WTC11 (cell line): Measurements from ENCODE around the gene CCDC12. TPM values are rescaled to one million over a fixed set of nuclear protein-coding genes. Genes with fewer than 3 reads are reported as not detected.
A peak's percentile ranks its signal among the peaks of the same experiment; 100 is the strongest.

Experiments used
- ATAC-seq: fragments of 200-7000 bp; cut with Tn5 transposase; 2 replicates; pipeline ENCODE4 v1.10.0; 2021; ENCODE audit warnings: mild to moderate bottlenecking, moderate library complexity
- CTCF ChIA-PET: fragments of 300-600 bp; sonication (Branson Sonifier 250); formaldehyde crosslinking; loops from one replicate; lab custom pipeline; 2021; ENCODE audit warnings: antibody characterized with exemption; lab: Charles Lee
- POLR2A ChIA-PET: fragments of 350-600 bp; sonication (Branson Sonifier 250); formaldehyde crosslinking; loops from one replicate; lab custom pipeline; 2021; ENCODE audit warnings: antibody characterized with exemption; lab: Charles Lee
- DNase-seq: peaks from one replicate; pipeline ENCODE4 v3.0.0; 2021; ENCODE audit warnings: low spot score
- H3K27ac Mint-ChIP-seq: 2 replicates; pipeline ENCODE4 v1.8.0; 2021; ENCODE audit warnings: mixed read lengths
- H3K27me3 Mint-ChIP-seq: 2 replicates; pipeline ENCODE4 v1.8.0; 2021; ENCODE audit warnings: low read depth, mild to moderate bottlenecking, moderate library complexity, mixed read lengths
- H3K36me3 Mint-ChIP-seq: 2 replicates; pipeline ENCODE4 v1.8.0; 2021; ENCODE audit warnings: mixed read lengths
- H3K4me1 Mint-ChIP-seq: 2 replicates; pipeline ENCODE4 v1.8.0; 2022; ENCODE audit warnings: mixed read lengths
- H3K4me3 Mint-ChIP-seq: 2 replicates; pipeline ENCODE4 v1.8.0; 2021; ENCODE audit warnings: mild to moderate bottlenecking, moderate library complexity, mixed read lengths
- H3K9me3 Mint-ChIP-seq: 2 replicates; pipeline ENCODE4 v1.8.0; 2021; ENCODE audit warnings: mixed read lengths
- FOXP1 ChIP-seq: sonication (generic); formaldehyde crosslinking; IDR thresholded peaks from 2 replicates; pipeline ENCODE4 v1.8.0; 2022; ENCODE audit warnings: missing genetic modification reagents, mild to moderate bottlenecking, moderate library complexity, borderline replicate concordance
- KAT7 ChIP-seq: sonication (generic); formaldehyde crosslinking; IDR thresholded peaks from 2 replicates; pipeline ENCODE4 v1.8.1; 2023; ENCODE audit warnings: missing genetic modification reagents, mild to moderate bottlenecking, borderline replicate concordance
- MYBL2 ChIP-seq: sonication (generic); formaldehyde crosslinking; IDR thresholded peaks from 2 replicates; pipeline ENCODE4 v1.8.1; 2023; ENCODE audit warnings: mild to moderate bottlenecking, moderate library complexity, missing genetic modification reagents
- NFE2L1 ChIP-seq: sonication (generic); formaldehyde crosslinking; IDR thresholded peaks from 2 replicates; pipeline ENCODE4 v1.8.1; 2023; ENCODE audit warnings: missing genetic modification reagents
- TCF7 ChIP-seq: sonication (generic); formaldehyde crosslinking; IDR thresholded peaks from 2 replicates; pipeline ENCODE4 v1.8.0; 2022; ENCODE audit warnings: mild to moderate bottlenecking, low read depth, missing genetic modification reagents, moderate library complexity
- TEAD4 ChIP-seq: sonication (generic); formaldehyde crosslinking; IDR thresholded peaks from 2 replicates; pipeline ENCODE4 v1.8.0; 2022; ENCODE audit warnings: mild to moderate bottlenecking, missing genetic modification reagents
- ZNF423 ChIP-seq: fragments of 250-450 bp; sonication (Bioruptor Pico); IDR thresholded peaks from 2 replicates; pipeline ENCODE4 v2.1.2; 2022; ENCODE audit warnings: mild to moderate bottlenecking, moderate library complexity
- total RNA-seq: library from RNA; stranded (reverse); gene quantifications from 3 replicates; pipeline ENCODE4 v1.2.3, GENCODE V29; 2021
- TF ChIP-seq, protein P1 (sequence below): sonication (generic); formaldehyde crosslinking; IDR thresholded peaks from 2 replicates; pipeline ENCODE4 v1.8.1; 2023; ENCODE audit warnings: mild to moderate bottlenecking, missing genetic modification reagents
- TF ChIP-seq, protein P2 (sequence below): sonication (generic); formaldehyde crosslinking; IDR thresholded peaks from 2 replicates; pipeline ENCODE4 v1.8.1; 2023; ENCODE audit warnings: mild to moderate bottlenecking, missing genetic modification reagents, moderate library complexity
- TF ChIP-seq, protein P3 (sequence below): sonication (generic); formaldehyde crosslinking; IDR thresholded peaks from 2 replicates; pipeline ENCODE4 v1.8.1; 2023; ENCODE audit warnings: mild to moderate bottlenecking, missing genetic modification reagents, borderline replicate concordance
- TF ChIP-seq, protein P4 (sequence below): sonication (generic); formaldehyde crosslinking; IDR thresholded peaks from 2 replicates; pipeline ENCODE4 v1.8.1; 2023; ENCODE audit warnings: mild to moderate bottlenecking, moderate library complexity, missing genetic modification reagents

The CCDC12 gene
- total RNA-seq, 1 experiment from 2014 or later, result 59.1 TPM

DNA sequence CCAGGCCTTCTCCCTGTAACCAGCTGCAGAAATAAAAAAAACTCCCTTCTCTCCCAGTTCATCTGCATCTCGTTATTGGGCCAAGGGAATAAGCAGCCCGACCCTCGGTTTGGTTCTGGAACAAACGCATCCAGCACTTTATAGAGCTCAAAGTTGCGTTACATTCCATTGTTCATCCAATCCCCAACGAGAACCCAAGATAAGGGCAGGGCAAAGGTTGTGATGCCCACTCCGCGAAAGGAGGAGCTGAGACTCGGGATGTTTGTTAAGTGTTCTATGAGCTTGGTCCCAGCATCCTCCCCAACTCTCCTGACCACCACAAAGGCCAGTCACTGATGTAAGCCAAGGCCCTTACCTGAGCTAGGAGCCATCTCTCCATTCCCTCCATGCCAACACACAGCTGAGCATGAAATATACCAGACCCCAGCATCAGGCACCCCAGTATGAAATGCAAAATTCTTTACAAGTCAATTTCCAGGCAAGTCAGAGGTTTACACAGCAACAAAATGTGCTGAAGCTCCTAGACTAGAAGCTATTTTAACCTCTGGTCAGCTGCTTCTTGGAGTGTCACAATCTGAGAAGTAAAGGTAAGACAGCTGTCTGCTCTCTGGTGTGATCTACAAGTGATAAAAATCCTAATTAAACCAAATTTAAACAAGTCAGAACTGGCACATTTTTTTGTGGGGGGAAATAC, 17.9 kb downstream of the CCDC12 start (continued):
- no peak for TF ChIP-seq MYBL2
- TF ChIP-seq, protein P1, sequence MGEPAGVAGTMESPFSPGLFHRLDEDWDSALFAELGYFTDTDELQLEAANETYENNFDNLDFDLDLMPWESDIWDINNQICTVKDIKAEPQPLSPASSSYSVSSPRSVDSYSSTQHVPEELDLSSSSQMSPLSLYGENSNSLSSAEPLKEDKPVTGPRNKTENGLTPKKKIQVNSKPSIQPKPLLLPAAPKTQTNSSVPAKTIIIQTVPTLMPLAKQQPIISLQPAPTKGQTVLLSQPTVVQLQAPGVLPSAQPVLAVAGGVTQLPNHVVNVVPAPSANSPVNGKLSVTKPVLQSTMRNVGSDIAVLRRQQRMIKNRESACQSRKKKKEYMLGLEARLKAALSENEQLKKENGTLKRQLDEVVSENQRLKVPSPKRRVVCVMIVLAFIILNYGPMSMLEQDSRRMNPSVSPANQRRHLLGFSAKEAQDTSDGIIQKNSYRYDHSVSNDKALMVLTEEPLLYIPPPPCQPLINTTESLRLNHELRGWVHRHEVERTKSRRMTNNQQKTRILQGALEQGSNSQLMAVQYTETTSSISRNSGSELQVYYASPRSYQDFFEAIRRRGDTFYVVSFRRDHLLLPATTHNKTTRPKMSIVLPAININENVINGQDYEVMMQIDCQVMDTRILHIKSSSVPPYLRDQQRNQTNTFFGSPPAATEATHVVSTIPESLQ (CRISPR knock-in tag), result no peak
- TF ChIP-seq, protein P2, sequence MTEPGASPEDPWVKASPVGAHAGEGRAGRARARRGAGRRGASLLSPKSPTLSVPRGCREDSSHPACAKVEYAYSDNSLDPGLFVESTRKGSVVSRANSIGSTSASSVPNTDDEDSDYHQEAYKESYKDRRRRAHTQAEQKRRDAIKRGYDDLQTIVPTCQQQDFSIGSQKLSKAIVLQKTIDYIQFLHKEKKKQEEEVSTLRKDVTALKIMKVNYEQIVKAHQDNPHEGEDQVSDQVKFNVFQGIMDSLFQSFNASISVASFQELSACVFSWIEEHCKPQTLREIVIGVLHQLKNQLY (CRISPR knock-in tag), result no peak

DNA sequence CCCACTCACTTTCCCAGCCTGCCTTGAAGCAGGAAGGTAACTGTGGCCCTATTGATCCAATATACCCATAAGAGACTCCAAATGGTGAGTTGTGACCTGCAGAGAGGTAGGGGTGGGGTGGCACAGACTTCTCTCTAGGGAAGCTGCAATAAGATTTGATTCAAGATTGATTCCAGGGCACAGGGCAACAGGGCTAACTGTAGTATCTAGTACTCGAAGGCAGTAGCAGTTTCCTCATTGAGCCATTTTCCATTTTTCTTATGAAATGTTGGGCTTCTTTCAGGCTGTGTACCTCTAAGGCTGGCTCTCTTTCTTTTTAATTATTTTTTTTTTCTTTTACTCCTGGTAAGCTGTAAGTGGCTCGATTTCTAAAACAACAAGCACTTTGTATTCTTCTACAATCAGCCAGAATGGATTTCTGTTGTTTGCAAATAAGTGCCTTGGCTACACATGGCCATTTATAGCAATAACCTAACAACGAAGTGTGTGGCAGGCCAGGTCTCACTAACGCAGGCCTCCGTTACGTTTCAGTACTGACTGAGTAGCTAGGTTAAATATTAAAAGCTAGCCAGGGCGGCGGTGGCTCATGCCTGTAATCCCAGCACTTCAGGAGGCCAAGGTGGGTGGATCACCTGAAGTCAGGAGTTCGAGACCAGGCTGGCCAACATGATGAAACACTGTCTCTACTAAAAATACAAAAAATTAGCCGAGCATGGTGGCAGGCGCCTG, 19.3 kb downstream of the CCDC12 start:
- POLR2A ChIA-PET, result no interaction called here
- TF ChIP-seq ZNF423 (CRISPR knock-in tag) (no peak), FOXP1 (no peak)
- Mint-ChIP-seq H3K36me3 (no peaks in the 10 kb centered on the region), H3K27ac (no peak overlapping the region), H3K27me3 (no peaks in the 10 kb centered on the region), H3K4me1 (peaks cover 58% of the 10 kb centered on the region), H3K9me3 (no peaks in the 10 kb centered on the region), H3K4me3 (no peak overlapping the region)
- no peak for DNase-seq
- no peak for ATAC-seq
- CTCF ChIA-PET, result interaction anchor here (1.2 to 4.6 kb wide), 2 partner anchors 34 to 67 kb away, joined by 5 to 15 read pairs; no protein-coding TSS in a partner anchor

DNA sequence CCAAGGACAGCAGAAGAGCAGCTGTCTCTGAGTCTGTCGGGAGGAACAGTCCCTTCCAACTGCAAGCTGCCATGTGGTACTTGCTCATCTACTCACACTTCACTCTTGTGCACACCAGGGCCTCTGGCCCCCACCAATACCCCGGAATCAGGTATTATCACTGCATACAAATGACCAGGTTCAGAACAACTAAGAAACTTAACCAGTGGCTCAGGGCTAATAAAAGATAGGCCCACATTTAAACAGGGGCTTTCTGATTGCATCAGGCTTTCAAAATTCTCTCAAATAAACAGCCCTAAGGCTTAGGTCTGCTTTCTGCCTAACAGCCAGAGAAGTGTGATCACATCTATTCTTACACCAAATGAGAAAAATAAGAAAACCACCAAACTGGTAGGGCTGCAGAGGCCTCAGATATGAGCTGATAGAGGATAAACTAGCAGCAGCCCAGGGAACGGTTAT, 20.7 kb downstream of the CCDC12 start:
- no peaks in the 10 kb centered on the region for H3K9me3 Mint-ChIP-seq
- no peak overlapping the region; the same call in 1 of the 2 replicates for H3K27ac Mint-ChIP-seq
- TF ChIP-seq NFE2L1, result no peak
- no peaks in the 10 kb centered on the region for H3K36me3 Mint-ChIP-seq
- H3K4me3 Mint-ChIP-seq, result no peak overlapping the region
- ATAC-seq (no peak), DNase-seq (no peak)
- CTCF ChIA-PET, result interaction anchor here (1.0 to 4.6 kb wide), 2 partner anchors 20 to 32 kb away, joined by 3 to 15 read pairs; no protein-coding TSS in a partner anchor
- H3K27me3 Mint-ChIP-seq, result no peaks in the 10 kb centered on the region
- H3K4me1 Mint-ChIP-seq, result peaks cover 51% of the 10 kb centered on the region
- POLR2A ChIA-PET, result no interaction called here

DNA sequence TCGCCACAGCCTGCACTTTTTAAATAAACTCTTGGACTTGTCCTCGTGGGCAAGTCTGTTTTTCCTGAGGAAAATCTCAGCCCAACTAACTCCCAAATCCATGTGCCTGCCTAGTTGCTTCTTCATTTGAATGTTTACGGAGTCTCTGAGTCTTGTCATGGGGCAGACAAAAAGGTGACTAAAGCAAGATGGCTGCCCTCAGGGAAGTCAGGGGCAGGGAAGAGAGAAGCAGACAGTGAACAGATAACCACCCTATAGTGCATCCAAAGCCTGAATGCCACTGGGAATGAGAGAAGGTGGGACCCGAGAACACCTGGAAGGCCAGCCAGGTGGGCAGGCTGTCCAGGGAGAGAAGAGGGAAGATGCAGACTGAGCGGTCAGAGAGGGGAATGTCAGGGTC, 21.4 kb downstream of the CCDC12 start:
- no peak for DNase-seq
- Mint-ChIP-seq H3K36me3 (no peaks in the 10 kb centered on the region), H3K9me3 (no peaks in the 10 kb centered on the region), H3K27me3 (no peaks in the 10 kb centered on the region), H3K27ac (peak overlapping the region; percentile 78), H3K4me1 (peaks cover 45% of the 10 kb centered on the region), H3K4me3 (no peak overlapping the region)
- CTCF ChIA-PET, result interaction anchor here (4.6 kb wide), 1 partner anchor 32 kb away, joined by 15 read pairs; no protein-coding TSS in a partner anchor
- POLR2A ChIA-PET, result no interaction called here
- ATAC-seq, result no peak
- TF ChIP-seq TEAD4 (CRISPR knock-in tag), result no peak
- TF ChIP-seq TCF7 (CRISPR knock-in tag), result no peak
- TF ChIP-seq KAT7 (CRISPR knock-in tag), result no peak
- TF ChIP-seq, protein P3, sequence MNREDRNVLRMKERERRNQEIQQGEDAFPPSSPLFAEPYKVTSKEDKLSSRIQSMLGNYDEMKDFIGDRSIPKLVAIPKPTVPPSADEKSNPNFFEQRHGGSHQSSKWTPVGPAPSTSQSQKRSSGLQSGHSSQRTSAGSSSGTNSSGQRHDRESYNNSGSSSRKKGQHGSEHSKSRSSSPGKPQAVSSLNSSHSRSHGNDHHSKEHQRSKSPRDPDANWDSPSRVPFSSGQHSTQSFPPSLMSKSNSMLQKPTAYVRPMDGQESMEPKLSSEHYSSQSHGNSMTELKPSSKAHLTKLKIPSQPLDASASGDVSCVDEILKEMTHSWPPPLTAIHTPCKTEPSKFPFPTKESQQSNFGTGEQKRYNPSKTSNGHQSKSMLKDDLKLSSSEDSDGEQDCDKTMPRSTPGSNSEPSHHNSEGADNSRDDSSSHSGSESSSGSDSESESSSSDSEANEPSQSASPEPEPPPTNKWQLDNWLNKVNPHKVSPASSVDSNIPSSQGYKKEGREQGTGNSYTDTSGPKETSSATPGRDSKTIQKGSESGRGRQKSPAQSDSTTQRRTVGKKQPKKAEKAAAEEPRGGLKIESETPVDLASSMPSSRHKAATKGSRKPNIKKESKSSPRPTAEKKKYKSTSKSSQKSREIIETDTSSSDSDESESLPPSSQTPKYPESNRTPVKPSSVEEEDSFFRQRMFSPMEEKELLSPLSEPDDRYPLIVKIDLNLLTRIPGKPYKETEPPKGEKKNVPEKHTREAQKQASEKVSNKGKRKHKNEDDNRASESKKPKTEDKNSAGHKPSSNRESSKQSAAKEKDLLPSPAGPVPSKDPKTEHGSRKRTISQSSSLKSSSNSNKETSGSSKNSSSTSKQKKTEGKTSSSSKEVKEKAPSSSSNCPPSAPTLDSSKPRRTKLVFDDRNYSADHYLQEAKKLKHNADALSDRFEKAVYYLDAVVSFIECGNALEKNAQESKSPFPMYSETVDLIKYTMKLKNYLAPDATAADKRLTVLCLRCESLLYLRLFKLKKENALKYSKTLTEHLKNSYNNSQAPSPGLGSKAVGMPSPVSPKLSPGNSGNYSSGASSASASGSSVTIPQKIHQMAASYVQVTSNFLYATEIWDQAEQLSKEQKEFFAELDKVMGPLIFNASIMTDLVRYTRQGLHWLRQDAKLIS, result no peak
- TF ChIP-seq, protein P4, sequence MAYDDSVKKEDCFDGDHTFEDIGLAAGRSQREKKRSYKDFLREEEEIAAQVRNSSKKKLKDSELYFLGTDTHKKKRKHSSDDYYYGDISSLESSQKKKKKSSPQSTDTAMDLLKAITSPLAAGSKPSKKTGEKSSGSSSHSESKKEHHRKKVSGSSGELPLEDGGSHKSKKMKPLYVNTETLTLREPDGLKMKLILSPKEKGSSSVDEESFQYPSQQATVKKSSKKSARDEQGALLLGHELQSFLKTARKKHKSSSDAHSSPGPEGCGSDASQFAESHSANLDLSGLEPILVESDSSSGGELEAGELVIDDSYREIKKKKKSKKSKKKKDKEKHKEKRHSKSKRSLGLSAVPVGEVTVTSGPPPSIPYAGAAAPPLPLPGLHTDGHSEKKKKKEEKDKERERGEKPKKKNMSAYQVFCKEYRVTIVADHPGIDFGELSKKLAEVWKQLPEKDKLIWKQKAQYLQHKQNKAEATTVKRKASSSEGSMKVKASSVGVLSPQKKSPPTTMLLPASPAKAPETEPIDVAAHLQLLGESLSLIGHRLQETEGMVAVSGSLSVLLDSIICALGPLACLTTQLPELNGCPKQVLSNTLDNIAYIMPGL (CRISPR knock-in tag), result no peak
- TF ChIP-seq NFE2L1, result no peak
- no peak for TF ChIP-seq FOXP1
